Gastroesophageal sphincter (tissue), 4 donors: ENCODE measurements around the gene ABHD8. TPM values are rescaled to one million over a fixed set of nuclear protein-coding genes. Genes with fewer than 3 reads are reported as not detected.

Experiments
- ATAC-seq: fragments of 150-250 bp; one replicate; pipeline ENCODE4 v1.9.1; 2016; ENCODE audit warnings: mild to moderate bottlenecking, moderate library complexity
- H3K27ac ChIP-seq, 4 donors: fragments of 200-600 bp; sonication (generic) in 3 of 4; 1 replicate in 3 of 4; 2 replicates in 1 of 4; pipeline ENCODE4 v1.5.1; 2016 to 2019
- H3K27me3 ChIP-seq: fragments of 200-600 bp; sonication (generic); one replicate; pipeline ENCODE4 v1.5.1; 2019
- H3K36me3 ChIP-seq, 2 donors: fragments of 200-600 bp; sonication (generic); one replicate each; pipeline ENCODE4 v1.5.1; 2019; ENCODE audit warnings: control low read depth in 1 of 2
- H3K4me1 ChIP-seq, 3 donors: fragments of 200-600 bp; sonication (generic); 1 replicate in 2 of 3; 2 replicates in 1 of 3; pipeline ENCODE4 v1.5.1; 2016 to 2019; ENCODE audit warnings: control low read depth in 2 of 3
- H3K4me3 ChIP-seq, 2 donors: fragments of 200-600 bp; sonication (generic); one replicate each; pipeline ENCODE4 v1.5.1; 2019; ENCODE audit warnings: mild to moderate bottlenecking in 1 of 2, moderate library complexity in 1 of 2
- H3K9me3 ChIP-seq, 3 donors: fragments of 200-600 bp; sonication (generic); one replicate each; pipeline ENCODE4 v1.5.1; 2017 to 2019; ENCODE audit warnings: control low read depth in 2 of 3
- CTCF ChIP-seq, 4 experiments: fragments of 200-600 bp in 2 of 4; fragments of 450-650 bp in 2 of 4; sonication (generic) in 1 of 4; IDR thresholded peaks; one replicate each; pipeline ENCODE4 v1.5.1; 2017 to 2019; ENCODE audit warnings: antibody characterized with exemption in 4 of 4, mild to moderate bottlenecking in 2 of 4, moderate library complexity in 2 of 4
- EP300 ChIP-seq: sonication (generic); formaldehyde crosslinking; IDR thresholded peaks from one replicate; pipeline ENCODE4 v1.6.1; 2017; ENCODE audit warnings: antibody characterized with exemption, mild to moderate bottlenecking
- POLR2A ChIP-seq, 2 donors: fragments of 450-650 bp; IDR thresholded peaks; one replicate each; pipeline ENCODE4 v1.6.1; 2017; ENCODE audit warnings: antibody characterized with exemption in 2 of 2, mild to moderate bottlenecking in 2 of 2, moderate library complexity in 1 of 2
- POLR2AphosphoS5 ChIP-seq: sonication (generic); formaldehyde crosslinking; IDR thresholded peaks from one replicate; pipeline ENCODE4 v1.6.1; 2017; ENCODE audit warnings: antibody characterized with exemption
- WGBS, 2 donors: methylation state at CpG; one replicate each; pipeline ENCODE4 v1.1.5; 2018; ENCODE audit warnings: low coverage in 1 of 2; 5-methylcytosine and 5-hydroxymethylcytosine counted together
- total RNA-seq, 4 donors: library from RNA; depleted of rRNA; stranded (reverse); fragments of >200 nt; gene quantifications; one replicate each; pipeline ENCODE4 v1.1.0, GENCODE V29; 2016

ABHD8 gene
- total RNA-seq, 4 donors from 2014 or later, result 13.2 to 34.4 (median 24.3) TPM

DNA sequence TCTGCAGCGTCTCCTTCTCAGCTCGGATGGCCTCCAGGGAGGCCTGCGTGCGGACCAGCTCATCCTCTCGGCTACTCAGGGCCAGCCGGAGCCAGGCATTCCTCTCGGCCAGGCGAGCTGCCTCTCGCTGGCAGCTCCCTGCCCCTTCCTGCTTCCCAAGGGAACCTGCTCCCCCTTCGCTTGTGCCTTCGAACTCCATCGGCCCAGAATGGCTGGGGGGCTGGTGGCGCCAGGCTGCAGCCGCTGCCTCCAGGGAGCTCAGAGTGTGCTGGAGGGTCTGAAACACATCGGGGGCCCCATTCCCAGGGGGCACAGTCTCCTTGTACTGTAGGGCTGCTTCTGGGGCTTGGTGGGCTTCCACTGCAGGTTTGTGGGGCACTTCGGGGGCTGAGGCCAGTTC, 40.7 kb downstream of the ABHD8 start:
- Histone ChIP-seq H3K9me3 (peaks cover 0 to 9% (median 0%) of the 10 kb centered on the region in 3 donors), H3K4me1 (peaks cover 0 to under 1% (median 0%) of the 10 kb centered on the region in 3 donors), H3K27ac (no peak overlapping the region), H3K36me3 (no peaks in the 10 kb centered on the region), H3K27me3 (no peaks in the 10 kb centered on the region), H3K4me3 (peak overlapping the region in 1 of 2 donors; percentile 41)
- no CpG with 5 or more reads among the region's 16 CpGs for WGBS, 2 donors
- ATAC-seq, result no peak
- TF ChIP-seq CTCF (IDR thresholded peaks at IDR 0.05), result no peak
- no peak for TF ChIP-seq EP300
- no peak for TF ChIP-seq POLR2A (IDR thresholded peaks at IDR 0.05)
- TF ChIP-seq POLR2AphosphoS5, result no peak

- ATAC-seq, result peak; percentile 90
- WGBS, 2 donors, result 18 to 19% methylated on average over 13 to 15 of the region's 15 CpGs
These were observed 42.3 kb downstream of the ABHD8 start for GRCh38 chr19:17260842-17261325.

DNA sequence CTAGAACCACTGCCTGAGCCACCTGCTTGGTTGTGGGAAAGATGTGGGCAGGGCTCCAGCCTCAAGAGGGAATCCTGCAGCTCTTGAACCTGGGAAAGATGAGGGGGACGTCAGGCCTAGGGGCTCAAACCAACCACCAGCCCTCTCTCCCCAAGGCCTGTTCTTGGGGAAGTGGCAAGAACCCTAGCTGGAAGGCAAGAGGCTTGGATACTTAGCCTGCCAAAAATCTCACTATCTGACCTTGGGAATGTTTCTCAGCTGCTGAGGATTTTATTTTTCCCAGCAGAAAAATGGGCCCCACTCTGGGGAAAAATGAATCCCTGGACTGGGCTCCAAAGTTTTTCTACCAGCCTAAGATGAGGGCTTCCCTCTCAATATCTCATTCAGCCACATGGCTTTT, 43.3 kb downstream of the ABHD8 start:
- H3K36me3 ChIP-seq, result peaks cover 0 to 3% of the 10 kb centered on the region in 2 donors
- ATAC-seq, result no peak
- H3K27ac ChIP-seq, result no peak overlapping the region
- WGBS, 2 donors, result no CpG with 5 or more reads among the region's 1 CpG
- no peak overlapping the region for H3K4me3 ChIP-seq
- H3K4me1 ChIP-seq, result no peaks in the 10 kb centered on the region
- no peaks in the 10 kb centered on the region for H3K27me3 ChIP-seq
- TF ChIP-seq EP300, result no peak
- H3K9me3 ChIP-seq, result peaks cover 0 to 9% (median 0%) of the 10 kb centered on the region in 3 donors

More at GRCh38 chr19:17260842-17261325, 42.3 kb downstream of the ABHD8 start:
- H3K4me1 ChIP-seq, result no peaks in the 10 kb centered on the region
- H3K27ac ChIP-seq, result no peak overlapping the region
- no peaks in the 10 kb centered on the region for H3K36me3 ChIP-seq
- TF ChIP-seq POLR2A (IDR thresholded peaks at IDR 0.05) (no peak), CTCF (IDR thresholded peaks at IDR 0.05) (peak in 3 of 4 experiments; percentile 80 to 91 (median 81))
- peaks cover 0 to 9% (median 0%) of the 10 kb centered on the region in 3 donors for H3K9me3 ChIP-seq
- H3K4me3 ChIP-seq, result no peak overlapping the region
- no peaks in the 10 kb centered on the region for H3K27me3 ChIP-seq

DNA sequence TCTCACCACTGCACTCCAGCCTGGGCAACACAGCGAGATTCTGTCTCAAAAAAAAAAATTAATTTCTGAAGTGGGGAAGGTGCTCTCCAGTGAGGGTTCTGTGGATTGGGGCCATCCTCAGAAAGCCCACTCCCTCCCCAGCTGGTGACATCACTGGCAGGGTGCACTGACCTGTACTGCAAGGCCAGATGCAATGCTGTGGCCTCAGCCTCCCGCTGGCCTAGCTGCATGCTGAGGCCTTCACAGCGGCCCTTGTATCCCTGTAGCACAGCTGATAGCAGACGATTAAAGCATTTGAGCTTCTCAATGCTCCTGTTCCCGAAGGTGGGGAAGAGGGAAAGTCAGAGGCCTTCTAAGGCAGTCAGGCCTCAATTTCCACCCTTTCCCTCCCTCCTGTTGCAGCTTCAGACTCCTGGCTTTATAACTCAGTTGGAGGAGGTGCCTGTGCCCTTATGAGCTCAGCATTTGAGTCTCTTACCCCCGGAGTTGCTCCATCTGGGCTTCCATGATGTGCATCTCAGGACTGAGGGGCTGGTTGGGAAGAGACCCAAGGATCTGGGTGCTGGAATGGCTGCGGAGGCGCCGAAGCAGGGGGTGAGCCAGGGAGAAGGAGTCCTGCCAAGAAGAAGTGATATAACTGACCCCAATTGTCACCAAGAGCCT, 44.0 kb downstream of the ABHD8 start:
- H3K9me3 ChIP-seq, result peaks cover 0 to 9% (median 0%) of the 10 kb centered on the region in 3 donors
- TF ChIP-seq POLR2A (IDR thresholded peaks at IDR 0.05) (no peak), CTCF (IDR thresholded peaks at IDR 0.05) (no peak), POLR2AphosphoS5 (no peak), EP300 (no peak)
- peaks cover 0 to 3% of the 10 kb centered on the region in 2 donors for H3K36me3 ChIP-seq
- H3K27ac ChIP-seq, result no peak overlapping the region
- no peaks in the 10 kb centered on the region for H3K27me3 ChIP-seq
- WGBS, 2 donors, result 80 to 84% methylated on average over 2 to 8 of the region's 9 CpGs
- H3K4me1 ChIP-seq, result no peaks in the 10 kb centered on the region
- no peak for ATAC-seq
- no peak overlapping the region for H3K4me3 ChIP-seq

DNA sequence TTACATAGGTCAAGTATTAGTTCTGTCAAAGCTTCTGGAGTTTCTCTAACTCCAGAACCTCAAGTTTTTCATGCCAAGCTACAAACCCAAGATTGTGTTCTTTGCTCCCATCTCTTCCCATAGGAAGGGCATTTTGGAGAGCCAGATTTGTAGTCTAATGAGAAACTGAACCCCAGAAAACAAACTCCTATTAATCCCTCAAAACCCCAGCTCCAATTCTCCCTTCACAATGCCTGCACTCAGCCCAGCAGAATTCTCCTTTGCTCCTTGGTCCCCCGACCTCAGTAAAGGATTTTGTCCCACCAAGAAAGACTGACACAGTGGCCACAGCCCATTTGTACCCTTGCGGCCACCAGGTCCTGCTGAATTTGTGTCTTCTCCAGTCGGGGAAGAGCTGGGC, 47.1 kb downstream of the ABHD8 start:
- no peak for TF ChIP-seq POLR2AphosphoS5
- Histone ChIP-seq H3K36me3 (peaks cover 0 to 3% of the 10 kb centered on the region in 2 donors), H3K27ac (no peak overlapping the region), H3K9me3 (peaks cover 0 to 9% (median 0%) of the 10 kb centered on the region in 3 donors), H3K4me1 (no peaks in the 10 kb centered on the region), H3K4me3 (no peak overlapping the region), H3K27me3 (no peaks in the 10 kb centered on the region)
- no peak for ATAC-seq
- 69 to 86% methylated on average over 2 of the region's 3 CpGs for WGBS, 2 donors

DNA sequence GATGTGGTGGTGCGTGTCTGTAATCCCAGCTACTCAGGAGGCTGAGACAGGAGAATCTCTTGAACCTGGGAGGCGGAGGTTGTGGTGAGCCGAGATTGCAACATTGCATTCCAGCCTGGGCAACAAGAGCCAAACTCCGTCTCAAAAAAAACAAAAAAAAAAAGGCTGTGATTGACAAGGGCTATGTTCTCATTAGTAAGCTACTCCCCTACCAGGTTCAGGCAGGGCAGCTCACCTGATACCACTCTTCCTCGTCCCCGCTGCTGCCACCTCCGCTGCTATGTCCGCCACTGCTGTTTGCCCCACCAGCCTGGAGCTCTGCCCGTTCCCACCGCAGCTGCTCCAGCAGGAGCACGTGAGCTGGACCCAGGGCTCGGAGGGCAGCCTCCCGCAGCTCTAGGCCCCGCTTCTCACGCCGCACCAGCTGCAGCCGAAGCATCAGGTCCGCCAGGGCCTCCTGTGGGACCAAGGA, 48.0 kb downstream of the ABHD8 start:
- ATAC-seq, result no peak
- Histone ChIP-seq H3K4me1 (no peaks in the 10 kb centered on the region), H3K27ac (no peak overlapping the region), H3K9me3 (peaks cover 0 to 9% (median 0%) of the 10 kb centered on the region in 3 donors), H3K36me3 (peaks cover 0 to 3% of the 10 kb centered on the region in 2 donors), H3K4me3 (no peak overlapping the region), H3K27me3 (no peaks in the 10 kb centered on the region)
- no peak for TF ChIP-seq POLR2AphosphoS5
- no peak for TF ChIP-seq POLR2A (IDR thresholded peaks at IDR 0.05)
- TF ChIP-seq EP300, result no peak
- no peak for TF ChIP-seq CTCF (IDR thresholded peaks at IDR 0.05)
- 57 to 72% methylated on average over 11 to 12 of the region's 18 CpGs for WGBS, 2 donors
